A673 (cell line): ENCODE results near the gene GSG1L. TPM values are rescaled to one million over a fixed set of nuclear protein-coding genes. Genes with fewer than 3 reads are reported as not detected.
A peak's percentile ranks its signal among the peaks of the same experiment; 100 is the strongest.

Experiments used
- BruUV-seq: library from RNA; stranded (reverse); fragments of 400-500 nt; replicated peaks from 2 replicates; lab custom pipeline; 2021; lab: Mats Ljungman, UMichigan
- CTCF ChIA-PET: fragments of 300-600 bp; sonication (Branson Sonifier 250); formaldehyde crosslinking; loops from one replicate; lab custom pipeline; 2022; ENCODE audit warnings: antibody characterized with exemption; lab: Charles Lee
- POLR2A ChIA-PET: fragments of 300-600 bp; sonication (Branson Sonifier 250); formaldehyde crosslinking; loops from one replicate; lab custom pipeline; 2022; ENCODE audit warnings: antibody characterized with exemption; ENCODE audit not compliant: low non-redundant PET; lab: Charles Lee
- DNase-seq: peaks from one replicate; pipeline ENCODE4 v3.0.0-alpha.2; 2015; ENCODE audit warnings: low spot score
- H3K27ac ChIP-seq: fragments of 200-600 bp; sonication (generic); 2 replicates; pipeline ENCODE4 v1.5.1; 2016; ENCODE audit warnings: mixed run types, low read depth, mild to moderate bottlenecking, mixed read lengths, antibody characterized with exemption, low read length; ENCODE audit not compliant: poor library complexity, severe bottlenecking
- H3K27me3 ChIP-seq: fragments of 200-600 bp; sonication (generic); replicated peaks from 2 replicates; pipeline ENCODE4 v1.6.1; 2017; ENCODE audit warnings: mixed run types, low read depth, mild to moderate bottlenecking, mixed read lengths, antibody characterized with exemption, low read length; ENCODE audit not compliant: insufficient read depth, poor library complexity
- H3K36me3 ChIP-seq: fragments of 200-600 bp; sonication (generic); 2 replicates; pipeline ENCODE4 v1.6.1; 2016; ENCODE audit warnings: mixed run types, mild to moderate bottlenecking, mixed read lengths, antibody characterized with exemption, low read length; ENCODE audit not compliant: insufficient read depth, poor library complexity, severe bottlenecking
- H3K4me1 ChIP-seq: fragments of 200-600 bp; sonication (generic); 2 replicates; pipeline ENCODE4 v1.6.1; 2017; ENCODE audit warnings: mixed run types, mild to moderate bottlenecking, mixed read lengths, antibody characterized with exemption, low read length; ENCODE audit not compliant: insufficient read depth, poor library complexity, severe bottlenecking
- H3K4me3 ChIP-seq: fragments of 200-600 bp; sonication (generic); 2 replicates; pipeline ENCODE4 v1.5.1; 2016; ENCODE audit warnings: low read depth, mixed run types, mild to moderate bottlenecking, mixed read lengths, low read length; ENCODE audit not compliant: poor library complexity, severe bottlenecking
- H3K9me3 ChIP-seq: fragments of 200-600 bp; sonication (generic); 2 replicates; pipeline ENCODE4 v1.6.1; 2016; ENCODE audit warnings: mixed run types, low read depth, mild to moderate bottlenecking, mixed read lengths, antibody characterized with exemption, low read length; ENCODE audit not compliant: poor library complexity, severe bottlenecking
- EZH2 ChIP-seq: fragments of 200-600 bp; sonication (generic); IDR thresholded peaks from 2 replicates; pipeline ENCODE4 v1.6.1; 2017; ENCODE audit warnings: borderline replicate concordance, low read depth, mild to moderate bottlenecking, mixed read lengths, antibody characterized with exemption, low read length; ENCODE audit not compliant: poor library complexity, severe bottlenecking
- intact Hi-C: fragments of 100-400 bp; cut with micrococcal nuclease; formaldehyde crosslinking; loops from one replicate; pipeline ENCODE4 v1.10.0; 2022; ENCODE audit not compliant: unreplicated experiment
- total RNA-seq: library from RNA; stranded (reverse); gene quantifications from 2 replicates; pipeline ENCODE4 v1.2.3, GENCODE V29; 2021
- TF ChIP-seq, protein P1 (sequence below): fragments of 300-800, 200-600 bp; sonication (generic); conservative IDR thresholded peaks from 2 replicates; pipeline ENCODE4 v1.5.1; 2017; ENCODE audit warnings: low read depth, mild to moderate bottlenecking, antibody characterized with exemption, low read length, moderate library complexity, mixed read lengths

GSG1L gene
- total RNA-seq, 1 experiment from 2014 or later = not detected

- intact Hi-C loops = no loop called here
- Histone ChIP-seq H3K27me3 (peaks cover 10% of the 10 kb centered on the region), H3K9me3 (peaks cover 9% of the 10 kb centered on the region), H3K4me3 (no peak overlapping the region), H3K27ac (no peak overlapping the region), H3K4me1 (no peaks in the 10 kb centered on the region), H3K36me3 (no peaks in the 10 kb centered on the region)
- BruUV-seq = no TSS peak
- POLR2A ChIA-PET = no interaction called here
- DNase-seq = peak; percentile 35
- no peak for TF ChIP-seq EZH2
- TF ChIP-seq, protein P1, sequence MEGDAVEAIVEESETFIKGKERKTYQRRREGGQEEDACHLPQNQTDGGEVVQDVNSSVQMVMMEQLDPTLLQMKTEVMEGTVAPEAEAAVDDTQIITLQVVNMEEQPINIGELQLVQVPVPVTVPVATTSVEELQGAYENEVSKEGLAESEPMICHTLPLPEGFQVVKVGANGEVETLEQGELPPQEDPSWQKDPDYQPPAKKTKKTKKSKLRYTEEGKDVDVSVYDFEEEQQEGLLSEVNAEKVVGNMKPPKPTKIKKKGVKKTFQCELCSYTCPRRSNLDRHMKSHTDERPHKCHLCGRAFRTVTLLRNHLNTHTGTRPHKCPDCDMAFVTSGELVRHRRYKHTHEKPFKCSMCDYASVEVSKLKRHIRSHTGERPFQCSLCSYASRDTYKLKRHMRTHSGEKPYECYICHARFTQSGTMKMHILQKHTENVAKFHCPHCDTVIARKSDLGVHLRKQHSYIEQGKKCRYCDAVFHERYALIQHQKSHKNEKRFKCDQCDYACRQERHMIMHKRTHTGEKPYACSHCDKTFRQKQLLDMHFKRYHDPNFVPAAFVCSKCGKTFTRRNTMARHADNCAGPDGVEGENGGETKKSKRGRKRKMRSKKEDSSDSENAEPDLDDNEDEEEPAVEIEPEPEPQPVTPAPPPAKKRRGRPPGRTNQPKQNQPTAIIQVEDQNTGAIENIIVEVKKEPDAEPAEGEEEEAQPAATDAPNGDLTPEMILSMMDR = peak; percentile 46
- CTCF ChIA-PET = interaction anchor here (0.6 to 1.0 kb wide), 2 partner anchors 9 to 23 kb away, joined by 4 to 7 read pairs; no protein-coding TSS in a partner anchor
Observed at GRCh38 chr16:27859020-27859419, 204.5 kb downstream of the GSG1L start.

DNA sequence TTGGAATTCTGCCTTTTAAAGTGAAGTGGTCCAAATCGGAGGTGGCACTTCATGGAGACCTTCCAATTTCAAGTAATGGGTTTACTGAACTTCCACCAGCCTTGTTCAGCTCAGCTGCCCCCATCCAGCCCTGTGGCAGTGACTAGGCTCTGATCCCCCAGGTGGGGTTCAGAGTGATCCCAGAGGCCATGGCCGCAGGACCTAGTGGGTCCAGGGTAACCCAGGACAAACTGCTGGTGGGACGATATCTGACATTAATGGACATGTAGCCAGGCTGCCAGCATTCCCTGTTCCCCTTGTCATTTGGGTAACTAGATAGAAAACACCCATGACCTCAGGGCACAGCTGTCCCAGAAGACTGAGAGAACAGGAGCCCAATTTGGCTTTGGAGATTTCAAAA is 209.9 kb downstream of the GSG1L start:
- no peak overlapping the region for H3K4me3 ChIP-seq
- peak; percentile 1 for TF ChIP-seq EZH2
- TF ChIP-seq, protein P1 = no peak
- no peaks in the 10 kb centered on the region for H3K4me1 ChIP-seq
- BruUV-seq = no TSS peak
- no peaks in the 10 kb centered on the region for H3K9me3 ChIP-seq
- POLR2A ChIA-PET = no interaction called here
- H3K27me3 ChIP-seq = peaks cover 49% of the 10 kb centered on the region
- H3K27ac ChIP-seq = no peak overlapping the region
- no peak for DNase-seq
- H3K36me3 ChIP-seq = no peaks in the 10 kb centered on the region
- intact Hi-C loops = no loop called here
- CTCF ChIA-PET = no interaction called here

DNA sequence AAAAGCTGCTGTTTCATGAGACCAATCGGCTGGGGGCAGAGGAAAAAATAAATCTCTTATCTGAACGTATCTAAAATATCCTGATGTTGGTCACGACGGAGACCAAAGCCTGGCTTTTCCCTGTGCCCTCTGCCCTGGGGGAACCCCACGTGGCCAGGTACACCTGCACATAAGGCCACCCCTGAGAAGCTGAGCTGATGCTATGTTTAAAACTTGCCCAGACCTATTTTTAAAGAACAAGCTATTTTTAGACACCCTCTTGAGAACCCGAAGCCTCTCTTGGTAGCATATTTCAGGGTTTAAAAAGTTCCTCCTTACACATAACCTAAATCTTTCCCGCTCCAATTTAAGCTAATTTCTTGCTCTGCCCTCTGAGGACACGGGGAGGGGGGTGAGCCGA is 210.4 kb downstream of the GSG1L start:
- Histone ChIP-seq H3K4me1 (no peaks in the 10 kb centered on the region), H3K27ac (no peak overlapping the region), H3K4me3 (no peak overlapping the region), H3K9me3 (no peaks in the 10 kb centered on the region), H3K27me3 (peaks cover 49% of the 10 kb centered on the region), H3K36me3 (no peaks in the 10 kb centered on the region)
- intact Hi-C loops = no loop called here
- CTCF ChIA-PET = no interaction called here
- POLR2A ChIA-PET = no interaction called here
- BruUV-seq = no TSS peak
- DNase-seq = no peak
- TF ChIP-seq EZH2 = no peak
- TF ChIP-seq, protein P1 = no peak
